ENCODE data around the gene POR.
"Not testable (repeated sequence)": the region's sequence is repeated elsewhere in the genome, so short reads cannot be mapped to it uniquely, and the experiment has no call there.

POR gene

DNA sequence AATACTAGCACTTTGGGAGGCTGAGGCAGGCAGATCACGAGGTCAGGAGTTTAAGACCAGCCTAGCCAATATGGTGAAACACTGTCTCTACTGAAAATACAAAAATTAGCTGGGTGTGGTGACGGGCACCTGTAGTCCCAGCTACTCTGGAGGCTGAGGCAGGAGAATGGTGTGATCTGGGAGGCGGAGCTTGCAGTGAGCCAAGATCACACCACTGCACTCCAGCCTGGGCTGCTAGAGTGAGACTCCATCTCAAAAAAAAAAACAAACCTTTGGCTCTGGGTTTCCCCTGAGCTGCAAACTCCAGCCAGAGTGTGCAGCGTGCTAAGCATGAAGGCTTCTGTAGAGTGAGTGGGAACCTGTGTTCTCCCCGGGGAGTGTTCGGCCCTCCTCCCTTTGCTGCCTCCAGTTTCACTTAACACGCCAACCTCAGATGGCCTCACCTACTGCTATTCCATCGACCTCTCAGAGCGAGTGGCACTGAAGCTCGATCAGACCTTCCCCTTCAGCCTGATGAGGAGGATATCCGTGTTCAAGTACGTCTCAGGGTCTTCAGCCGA lies 31.6 kb upstream of the POR start:
- not testable (repeated sequence) for H4K8ac ChIP-seq (ENCODE audit: low read depth, low read length)
- peaks cover 51 to 80% of the 10 kb centered on the region in 2 donors for H3K36me3 ChIP-seq (replicated peaks in 1 of 2; ENCODE audit: control insufficient read depth in 2 of 2, insufficient read depth in 2 of 2, low read length in 2 of 2)

DNA sequence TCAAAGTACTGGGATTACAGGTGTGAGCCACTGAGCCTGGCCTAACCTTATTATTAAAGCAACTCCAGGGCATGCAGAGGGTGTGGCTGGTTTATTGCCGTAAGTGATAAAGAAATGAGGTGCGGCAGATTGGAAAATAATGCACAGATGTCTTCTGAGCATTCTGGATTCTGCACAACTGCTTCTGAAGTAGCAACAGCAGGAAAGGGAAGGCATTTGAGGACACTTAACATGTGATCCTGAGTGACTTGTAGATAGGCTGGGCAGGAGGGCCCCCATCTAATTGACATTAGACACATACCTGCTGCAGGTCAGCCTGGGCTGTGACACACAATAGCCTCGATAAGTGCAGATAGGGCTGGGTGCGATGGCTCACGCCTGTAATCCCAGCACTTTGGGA lies 30.5 kb upstream of the POR start:
- no CpG with 5 or more reads among the region's 5 CpGs for WGBS, 2 donors (ENCODE audit: extremely low coverage in 2 of 2, insufficient read length in 2 of 2, insufficient replicate concordance in 1 of 2)
- DNase-seq (ENCODE audit: low spot score), result no peak
- no peak overlapping the region for H3K4ac ChIP-seq (ENCODE audit: low read length)

More for the DNA sequence above, 31.6 kb upstream of the POR start:
- H2BK15ac ChIP-seq (ENCODE audit: low read length); H2BK120ac ChIP-seq (ENCODE audit: low read depth, low read length); H3K27ac ChIP-seq (replicated peaks; ENCODE audit: low read length); H3K9ac ChIP-seq (ENCODE audit: low read depth, low read length, poor library complexity); DNase-seq (ENCODE audit: low spot score); H3K4me2 ChIP-seq (ENCODE audit: insufficient read depth, low read length, poor library complexity, severe bottlenecking); H3K27me3 ChIP-seq (ENCODE audit: control insufficient read depth in 3 of 3, insufficient read depth in 3 of 3, low read depth in 1 of 3, low read length in 3 of 3); H3K4me3 ChIP-seq (ENCODE audit: low read length in 2 of 2); H2BK12ac ChIP-seq (ENCODE audit: low read length); H2BK5ac ChIP-seq (ENCODE audit: low read length); H2AFZ ChIP-seq (ENCODE audit: low read length); H3K9me3 ChIP-seq (replicated peaks in 1 of 2; ENCODE audit: control insufficient read depth in 2 of 2, insufficient read depth in 1 of 2, low read depth in 1 of 2, low read length in 2 of 2); H4K91ac ChIP-seq (ENCODE audit: low read depth, low read length, poor library complexity); H3K4ac ChIP-seq (ENCODE audit: low read length); H2AK5ac ChIP-seq (ENCODE audit: low read depth, low read length); H3K23ac ChIP-seq (ENCODE audit: low read depth, low read length, poor library complexity); H3K18ac ChIP-seq (ENCODE audit: low read length); H3K14ac ChIP-seq (ENCODE audit: low read length): not testable (repeated sequence)
- no CpG with 5 or more reads among the region's 13 CpGs for WGBS, 2 donors (ENCODE audit: extremely low coverage in 2 of 2, insufficient read length in 2 of 2, insufficient replicate concordance in 1 of 2)
- Histone ChIP-seq H3K79me1 (ENCODE audit: low read depth, low read length) (peaks cover 16% of the 10 kb centered on the region), H3K4me1 (ENCODE audit: control insufficient read depth in 2 of 2, insufficient read depth in 1 of 2, low read depth in 1 of 2, low read length in 2 of 2) (peaks cover 2 to 13% of the 10 kb centered on the region in 2 donors)

DNA sequence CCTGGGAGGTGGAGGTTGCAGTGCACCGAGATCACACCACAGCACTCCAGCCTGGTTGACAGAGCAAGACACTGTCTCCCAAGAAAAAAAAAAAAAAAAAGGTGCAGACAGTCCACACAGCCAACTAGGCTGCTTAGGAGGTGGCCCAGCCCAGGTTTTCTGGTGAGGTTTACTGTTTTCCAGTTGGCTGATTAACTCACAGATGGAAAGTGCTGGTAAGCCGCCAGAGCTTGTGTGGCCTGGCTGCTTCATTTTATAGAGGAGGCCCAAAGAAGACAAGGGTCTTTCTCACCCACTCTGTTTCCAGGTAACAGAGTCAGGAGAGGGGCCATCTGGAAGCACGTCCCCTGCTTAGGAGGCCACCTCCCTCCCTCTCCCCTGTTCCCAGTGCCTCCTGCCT lies 29.9 kb upstream of the POR start:
- H3K14ac ChIP-seq (ENCODE audit: low read length), result no peak overlapping the region
- peaks cover 57 to 93% of the 10 kb centered on the region in 2 donors for H3K36me3 ChIP-seq (replicated peaks in 1 of 2; ENCODE audit: control insufficient read depth in 2 of 2, insufficient read depth in 2 of 2, low read length in 2 of 2)
- no peak for DNase-seq (ENCODE audit: low spot score)
- no peak overlapping the region for H2BK15ac ChIP-seq (ENCODE audit: low read length)
- no peak overlapping the region for H2AK5ac ChIP-seq (ENCODE audit: low read depth, low read length)
- no peak overlapping the region for H4K8ac ChIP-seq (ENCODE audit: low read depth, low read length)
- no peak overlapping the region for H2BK5ac ChIP-seq (ENCODE audit: low read length)
- no peak overlapping the region for H3K4me3 ChIP-seq (ENCODE audit: low read length in 2 of 2)
- no peak overlapping the region for H3K27ac ChIP-seq (replicated peaks; ENCODE audit: low read length)
- no CpG with 5 or more reads among the region's 3 CpGs for WGBS, 2 donors (ENCODE audit: extremely low coverage in 2 of 2, insufficient read length in 2 of 2, insufficient replicate concordance in 1 of 2)
- no peaks in the 10 kb centered on the region for H3K27me3 ChIP-seq (ENCODE audit: control insufficient read depth in 3 of 3, insufficient read depth in 3 of 3, low read depth in 1 of 3, low read length in 3 of 3)
- H3K9me3 ChIP-seq (replicated peaks in 1 of 2; ENCODE audit: control insufficient read depth in 2 of 2, insufficient read depth in 1 of 2, low read depth in 1 of 2, low read length in 2 of 2), result no peaks in the 10 kb centered on the region
- H2BK12ac ChIP-seq (ENCODE audit: low read length), result no peak overlapping the region
- H3K9ac ChIP-seq (ENCODE audit: low read depth, low read length, poor library complexity), result no peak overlapping the region
- no peak overlapping the region for H3K18ac ChIP-seq (ENCODE audit: low read length)
- peaks cover 0 to 16% of the 10 kb centered on the region in 2 donors for H3K4me1 ChIP-seq (ENCODE audit: control insufficient read depth in 2 of 2, insufficient read depth in 1 of 2, low read depth in 1 of 2, low read length in 2 of 2)
- H2AFZ ChIP-seq (ENCODE audit: low read length), result no peak overlapping the region
- no peak overlapping the region for H3K23ac ChIP-seq (ENCODE audit: low read depth, low read length, poor library complexity)
- H3K79me1 ChIP-seq (ENCODE audit: low read depth, low read length), result peaks cover 14% of the 10 kb centered on the region
- no peak overlapping the region for H3K4me2 ChIP-seq (ENCODE audit: insufficient read depth, low read length, poor library complexity, severe bottlenecking)
- H3K4ac ChIP-seq (ENCODE audit: low read length), result no peak overlapping the region
- H4K91ac ChIP-seq (ENCODE audit: low read depth, low read length, poor library complexity), result no peak overlapping the region
- H2BK120ac ChIP-seq (ENCODE audit: low read depth, low read length), result no peak overlapping the region

More for the DNA sequence above, 30.5 kb upstream of the POR start:
- Histone ChIP-seq H3K18ac (ENCODE audit: low read length) (no peak overlapping the region), H3K9ac (ENCODE audit: low read depth, low read length, poor library complexity) (no peak overlapping the region), H2BK5ac (ENCODE audit: low read length) (no peak overlapping the region), H3K4me2 (ENCODE audit: insufficient read depth, low read length, poor library complexity, severe bottlenecking) (no peak overlapping the region), H4K91ac (ENCODE audit: low read depth, low read length, poor library complexity) (no peak overlapping the region), H2BK15ac (ENCODE audit: low read length) (no peak overlapping the region), H3K4me3 (ENCODE audit: low read length in 2 of 2) (no peak overlapping the region), H3K27me3 (ENCODE audit: control insufficient read depth in 3 of 3, insufficient read depth in 3 of 3, low read depth in 1 of 3, low read length in 3 of 3) (no peaks in the 10 kb centered on the region), H3K4me1 (ENCODE audit: control insufficient read depth in 2 of 2, insufficient read depth in 1 of 2, low read depth in 1 of 2, low read length in 2 of 2) (peaks cover 0 to 14% of the 10 kb centered on the region in 2 donors), H4K8ac (ENCODE audit: low read depth, low read length) (no peak overlapping the region), H3K27ac (replicated peaks; ENCODE audit: low read length) (no peak overlapping the region), H3K36me3 (replicated peaks in 1 of 2; ENCODE audit: control insufficient read depth in 2 of 2, insufficient read depth in 2 of 2, low read length in 2 of 2) (peaks cover 57 to 92% of the 10 kb centered on the region in 2 donors), H2BK12ac (ENCODE audit: low read length) (no peak overlapping the region), H2AFZ (ENCODE audit: low read length) (no peak overlapping the region), H3K9me3 (replicated peaks in 1 of 2; ENCODE audit: control insufficient read depth in 2 of 2, insufficient read depth in 1 of 2, low read depth in 1 of 2, low read length in 2 of 2) (no peaks in the 10 kb centered on the region), H3K23ac (ENCODE audit: low read depth, low read length, poor library complexity) (no peak overlapping the region), H3K14ac (ENCODE audit: low read length) (no peak overlapping the region), H2AK5ac (ENCODE audit: low read depth, low read length) (no peak overlapping the region), H3K79me1 (ENCODE audit: low read depth, low read length) (peaks cover 14% of the 10 kb centered on the region), H2BK120ac (ENCODE audit: low read depth, low read length) (no peak overlapping the region)

DNA sequence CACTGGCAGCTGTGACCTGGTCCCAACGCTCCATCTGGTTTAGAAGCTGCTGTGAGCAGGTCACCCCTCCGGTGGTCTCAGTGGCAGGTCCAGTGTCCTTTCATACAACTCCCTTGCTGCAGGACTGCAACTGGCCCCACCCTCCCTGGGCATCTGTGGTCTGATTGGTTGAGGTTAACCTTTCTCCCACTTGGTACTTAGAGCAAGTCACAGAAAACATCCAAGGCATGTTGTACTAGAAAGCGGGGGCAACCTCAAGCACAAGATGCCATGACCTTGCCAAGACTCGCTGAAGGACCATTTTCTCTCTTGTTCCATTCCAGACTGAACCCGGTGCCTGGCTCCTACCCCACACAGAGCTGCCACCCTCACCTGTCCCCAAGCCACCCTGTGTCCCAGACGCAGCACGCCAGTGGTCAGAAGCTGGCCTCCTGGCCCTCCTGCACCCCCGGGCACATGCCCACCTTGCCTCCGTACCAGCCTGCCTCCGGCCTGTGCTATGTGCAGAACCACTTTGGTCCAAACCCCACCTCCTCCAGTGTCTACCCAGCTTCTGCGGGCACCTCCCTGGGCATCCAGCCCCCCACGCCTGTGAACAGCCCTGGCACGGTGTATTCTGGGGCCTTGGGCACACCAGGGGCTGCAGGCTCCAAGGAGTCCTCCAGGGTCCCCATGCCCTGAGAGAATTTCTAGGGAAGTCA lies 27.1 kb upstream of the POR start:
- no peak overlapping the region for H4K91ac ChIP-seq (ENCODE audit: low read depth, low read length, poor library complexity)
- no peaks in the 10 kb centered on the region for H3K9me3 ChIP-seq (replicated peaks in 1 of 2; ENCODE audit: control insufficient read depth in 2 of 2, insufficient read depth in 1 of 2, low read depth in 1 of 2, low read length in 2 of 2)
- peaks cover 7% of the 10 kb centered on the region for H3K79me1 ChIP-seq (ENCODE audit: low read depth, low read length)
- no peak overlapping the region for H3K27ac ChIP-seq (replicated peaks; ENCODE audit: low read length)
- no peak overlapping the region for H4K8ac ChIP-seq (ENCODE audit: low read depth, low read length)
- no peak overlapping the region for H3K4ac ChIP-seq (ENCODE audit: low read length)
- no peak overlapping the region for H2BK120ac ChIP-seq (ENCODE audit: low read depth, low read length)
- no peak overlapping the region for H3K14ac ChIP-seq (ENCODE audit: low read length)
- no peak for DNase-seq (ENCODE audit: low spot score)
- no peaks in the 10 kb centered on the region for H3K27me3 ChIP-seq (ENCODE audit: control insufficient read depth in 3 of 3, insufficient read depth in 3 of 3, low read depth in 1 of 3, low read length in 3 of 3)
- no peak overlapping the region for H3K4me3 ChIP-seq (ENCODE audit: low read length in 2 of 2)
- no peak overlapping the region for H2AK5ac ChIP-seq (ENCODE audit: low read depth, low read length)
- peaks cover 46 to 72% of the 10 kb centered on the region in 2 donors for H3K36me3 ChIP-seq (replicated peaks in 1 of 2; ENCODE audit: control insufficient read depth in 2 of 2, insufficient read depth in 2 of 2, low read length in 2 of 2)
- H3K18ac ChIP-seq (ENCODE audit: low read length), result no peak overlapping the region
- no peak overlapping the region for H2AFZ ChIP-seq (ENCODE audit: low read length)
- H3K4me1 ChIP-seq (ENCODE audit: control insufficient read depth in 2 of 2, insufficient read depth in 1 of 2, low read depth in 1 of 2, low read length in 2 of 2), result peaks cover 0 to 5% of the 10 kb centered on the region in 2 donors
- peak overlapping the region; percentile 25 for H3K23ac ChIP-seq (ENCODE audit: low read depth, low read length, poor library complexity)
- no peak overlapping the region for H2BK5ac ChIP-seq (ENCODE audit: low read length)
- no peak overlapping the region for H2BK12ac ChIP-seq (ENCODE audit: low read length)
- H2BK15ac ChIP-seq (ENCODE audit: low read length), result no peak overlapping the region
- no peak overlapping the region for H3K9ac ChIP-seq (ENCODE audit: low read depth, low read length, poor library complexity)
- WGBS, 2 donors (ENCODE audit: extremely low coverage in 2 of 2, insufficient read length in 2 of 2, insufficient replicate concordance in 1 of 2), result no CpG with 5 or more reads among the region's 13 CpGs
- H3K4me2 ChIP-seq (ENCODE audit: insufficient read depth, low read length, poor library complexity, severe bottlenecking), result no peak overlapping the region

Measured in neuronal stem cell (in vitro differentiated cells).